Body of pancreas (tissue), 4 donors: ENCODE results near the gene FBXO28.

ENCODE experiments used
- CTCF ChIP-seq, 7 experiments: fragments of 450-650 bp in 4 of 7; fragments of 200-600 bp in 3 of 7; sonication (generic) in 3 of 7; IDR thresholded peaks; one replicate each; pipeline ENCODE4 v1.5.1; 2016 to 2019; ENCODE audit warnings: antibody characterized with exemption in 7 of 7
- POLR2A ChIP-seq, 3 donors: fragments of 450-650 bp; IDR thresholded peaks; one replicate each; pipeline ENCODE4 v1.6.1; 2016; ENCODE audit warnings: antibody characterized with exemption in 3 of 3, mild to moderate bottlenecking in 2 of 3

DNA sequence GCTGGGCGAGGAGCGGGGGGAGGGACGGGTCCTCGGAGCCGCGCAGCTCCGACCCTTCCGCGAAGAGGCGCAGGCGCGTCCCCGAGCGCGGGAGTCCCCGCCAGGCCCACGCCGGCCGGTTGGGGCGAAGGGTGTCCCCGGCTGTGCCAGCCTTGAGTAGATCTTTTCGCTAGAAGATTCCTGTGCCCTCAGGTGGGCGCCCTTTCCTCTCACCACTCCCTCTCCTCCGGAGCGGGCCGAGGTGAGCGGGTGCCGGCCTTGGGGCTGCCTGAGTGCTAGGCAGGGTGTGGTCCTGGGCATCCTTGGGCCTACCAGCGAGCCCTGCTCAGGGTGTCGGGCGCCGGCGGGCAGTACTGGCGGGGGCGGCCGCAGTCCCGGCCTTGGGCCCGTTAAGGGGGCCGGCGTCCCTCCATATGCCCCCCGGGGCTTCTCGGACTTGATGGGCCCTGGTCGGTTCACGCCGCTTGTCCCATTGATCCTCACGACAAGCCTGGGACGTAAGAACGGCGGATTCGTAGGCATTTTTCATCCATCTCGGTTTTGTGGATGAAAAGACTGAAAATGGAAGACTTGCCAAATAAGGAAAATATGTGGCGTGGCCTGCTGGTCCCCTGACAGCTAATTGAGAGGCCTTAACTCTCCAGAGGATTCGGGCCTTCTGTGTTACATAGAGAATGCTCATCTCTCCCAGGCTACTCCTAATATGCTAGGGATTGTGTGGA is 69.8 kb downstream of the FBXO28 start:
- TF ChIP-seq CTCF (IDR thresholded peaks at IDR 0.05) (no peak), POLR2A (IDR thresholded peaks at IDR 0.05) (no peak)
